Measurements from ENCODE around the gene NEU1.
"Not testable (repeated sequence)": the region's sequence is repeated elsewhere in the genome, so short reads cannot be mapped to it uniquely, and the experiment has no call there.

The NEU1 gene

GRCh38 chr6:31831350-31832215 lies 31.0 kb downstream of the NEU1 start:
- peak; percentile 49 to 70 for DNase-seq
- no peak for TF ChIP-seq POLR2A (IDR thresholded peaks at IDR 0.05; ENCODE audit: low read length)
- TF ChIP-seq GATA1 (IDR thresholded peaks at IDR 0.05; ENCODE audit: low read depth, low read length): no peak

- DNase-seq: no peak
- TF ChIP-seq POLR2A (IDR thresholded peaks at IDR 0.05; ENCODE audit: low read length) (no peak), GATA1 (IDR thresholded peaks at IDR 0.05; ENCODE audit: low read depth, low read length) (no peak)
These were observed 31.7 kb downstream of the NEU1 start for GRCh38 chr6:31830886-31831335.

GRCh38 chr6:31829633-31830283 lies 32.9 kb downstream of the NEU1 start:
- peak; percentile 74 to 83 for DNase-seq
- TF ChIP-seq GATA1 (IDR thresholded peaks at IDR 0.05; ENCODE audit: low read depth, low read length) (no peak), POLR2A (IDR thresholded peaks at IDR 0.05; ENCODE audit: low read length) (no peak)

- TF ChIP-seq POLR2A (IDR thresholded peaks at IDR 0.05; ENCODE audit: low read length): peak; percentile 98
- TF ChIP-seq GATA1 (IDR thresholded peaks at IDR 0.05; ENCODE audit: low read depth, low read length): no peak
- DNase-seq: peak; percentile 99 to 100
These were observed 35.1 kb downstream of the NEU1 start, which contains the start of gene HSPA1B for GRCh38 chr6:31827286-31828079. HSPA1B (plus strand) TSS chr6:31827738; CDS start chr6:31827951, 213 bp downstream.

- DNase-seq: peak; percentile 90 to 93
- TF ChIP-seq POLR2A (IDR thresholded peaks at IDR 0.05; ENCODE audit: low read length) (no peak), GATA1 (IDR thresholded peaks at IDR 0.05; ENCODE audit: low read depth, low read length) (no peak)
These were observed 35.8 kb downstream of the NEU1 start for GRCh38 chr6:31826793-31827285.

- TF ChIP-seq POLR2A (IDR thresholded peaks at IDR 0.05; ENCODE audit: low read length) (no peak), GATA1 (IDR thresholded peaks at IDR 0.05; ENCODE audit: low read depth, low read length) (no peak)
- DNase-seq: no peak
These were observed 37.1 kb downstream of the NEU1 start for GRCh38 chr6:31825553-31825952.

GRCh38 chr6:31823592-31824196 lies 38.9 kb downstream of the NEU1 start:
- not testable (repeated sequence) for DNase-seq

GRCh38 chr6:31822036-31822821 lies 40.4 kb downstream of the NEU1 start:
- TF ChIP-seq POLR2A (IDR thresholded peaks at IDR 0.05; ENCODE audit: low read length): peak; percentile 74
- no peak for TF ChIP-seq GATA1 (IDR thresholded peaks at IDR 0.05; ENCODE audit: low read depth, low read length)
- peak; percentile 93 for DNase-seq

- DNase-seq: peak; percentile 72 to 81
- no peak for TF ChIP-seq GATA1 (IDR thresholded peaks at IDR 0.05; ENCODE audit: low read depth, low read length)
- peak; percentile 32 for TF ChIP-seq POLR2A (IDR thresholded peaks at IDR 0.05; ENCODE audit: low read length)
These were observed 41.2 kb downstream of the NEU1 start for GRCh38 chr6:31821301-31822035.

GRCh38 chr6:31820399-31820798 lies 42.2 kb downstream of the NEU1 start:
- DNase-seq: not testable (repeated sequence)

- no peak for TF ChIP-seq POLR2A (IDR thresholded peaks at IDR 0.05; ENCODE audit: low read length)
- no peak for TF ChIP-seq GATA1 (IDR thresholded peaks at IDR 0.05; ENCODE audit: low read depth, low read length)
- DNase-seq: no peak
These were observed 42.7 kb downstream of the NEU1 start for GRCh38 chr6:31819871-31820299.

GRCh38 chr6:31817929-31818511 lies 44.6 kb downstream of the NEU1 start:
- not testable (repeated sequence) for DNase-seq

GRCh38 chr6:31817133-31817928 lies 45.3 kb downstream of the NEU1 start:
- DNase-seq: not testable (repeated sequence)
